ENCODE results near the gene ASTN1. TPM values are rescaled to one million over a fixed set of nuclear protein-coding genes. Genes with fewer than 3 reads are reported as not detected.

ASTN1 gene
- polyA plus RNA-seq, 1 of the 3 experiments (the other 2 are of a cell fraction) = 0.13 TPM

DNA sequence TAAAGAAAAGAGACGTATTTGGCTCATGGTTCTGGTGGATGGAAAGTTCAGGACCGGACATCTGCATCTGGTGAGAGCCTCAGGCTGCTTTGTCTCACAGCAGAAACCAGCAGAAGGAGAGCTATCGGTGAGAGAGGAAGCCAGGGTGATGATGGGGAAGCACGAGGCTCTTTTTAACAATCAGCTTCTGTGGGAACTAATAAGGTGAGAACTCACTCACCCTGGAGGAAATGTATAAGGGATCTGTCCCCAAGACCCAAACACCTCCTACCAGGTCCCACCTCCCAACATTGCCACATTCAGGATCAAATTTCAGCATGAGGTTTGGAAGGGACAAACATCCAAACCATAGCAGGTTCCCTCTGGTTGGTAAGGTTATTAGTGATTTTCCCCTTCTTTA, 32.8 kb downstream of the ASTN1 start:
- TF ChIP-seq RXRA (IDR thresholded peaks at IDR 0.05; ENCODE audit: borderline replicate concordance, low read depth) = no peak
- TF ChIP-seq SIN3A (IDR thresholded peaks at IDR 0.05; ENCODE audit: borderline replicate concordance, low read depth, low read length) = no peak
- TF ChIP-seq FOSL2 (IDR thresholded peaks at IDR 0.05; ENCODE audit: borderline replicate concordance, low read depth) = no peak
- TF ChIP-seq USF1 (IDR thresholded peaks at IDR 0.05; ENCODE audit: borderline replicate concordance, low read depth) = no peak
- TF ChIP-seq ELF1 (IDR thresholded peaks at IDR 0.05) = no peak
- no peak for TF ChIP-seq GABPA (IDR thresholded peaks at IDR 0.05; ENCODE audit: low read depth)
- no peak for TF ChIP-seq RFX5 (IDR thresholded peaks at IDR 0.05; ENCODE audit: low read length)
- Histone ChIP-seq H2AFZ (ENCODE audit: low read depth) (no peak overlapping the region), H3K79me2 (ENCODE audit: insufficient read depth) (no peaks in the 10 kb centered on the region), H3K4me3 (ENCODE audit: low read depth in 2 of 2, low read length in 1 of 2) (no peak overlapping the region), H3F3A (replicated peaks; ENCODE audit: insufficient read depth) (no peaks in the 10 kb centered on the region), H3K4me1 (ENCODE audit: control insufficient read depth in 1 of 2, insufficient read depth in 2 of 2, low read depth in 1 of 2, low read length in 1 of 2) (peaks cover 0 to 18% of the 10 kb centered on the region in 2 experiments; a peak in 2 of 4 replicates), H3K27me3 (ENCODE audit: insufficient read depth) (no peaks in the 10 kb centered on the region), H3K9ac (no peak overlapping the region), H3K4me2 (no peak overlapping the region), H3K36me3 (replicated peaks in 1 of 2; ENCODE audit: control insufficient read depth in 1 of 2, insufficient read depth in 2 of 2, low read length in 1 of 2) (peaks cover 0 to 2% of the 10 kb centered on the region in 2 experiments), H4K20me1 (ENCODE audit: insufficient read depth) (no peaks in the 10 kb centered on the region), H3K9me2 (no peaks in the 10 kb centered on the region), H3K9me3 (no peaks in the 10 kb centered on the region), H3K27ac (ENCODE audit: low read depth in 2 of 2, low read length in 1 of 2) (no peak overlapping the region)
- CTCF ChIA-PET = no interaction called here
- POLR2A ChIA-PET = no interaction called here
- no peak for DNase-seq
- 28% methylated on average over 4 of the region's 4 CpGs for WGBS (ENCODE audit: low lambda C conversion rate)

- WGBS (ENCODE audit: low lambda C conversion rate) = 38% methylated on average over 5 of the region's 5 CpGs
- Histone ChIP-seq H3F3A (replicated peaks; ENCODE audit: insufficient read depth) (no peaks in the 10 kb centered on the region), H3K27ac (ENCODE audit: low read depth in 2 of 2, low read length in 1 of 2) (no peak overlapping the region; a peak in 1 of 4 replicates), H3K4me1 (ENCODE audit: control insufficient read depth in 1 of 2, insufficient read depth in 2 of 2, low read depth in 1 of 2, low read length in 1 of 2) (peaks cover 0 to 17% of the 10 kb centered on the region in 2 experiments; a peak in 2 of 4 replicates), H3K4me3 (ENCODE audit: low read depth in 2 of 2, low read length in 1 of 2) (no peak overlapping the region), H4K20me1 (ENCODE audit: insufficient read depth) (no peaks in the 10 kb centered on the region), H3K9me3 (no peaks in the 10 kb centered on the region), H3K4me2 (no peak overlapping the region), H3K27me3 (ENCODE audit: insufficient read depth) (no peaks in the 10 kb centered on the region), H3K36me3 (replicated peaks in 1 of 2; ENCODE audit: control insufficient read depth in 1 of 2, insufficient read depth in 2 of 2, low read length in 1 of 2) (peaks cover 0 to 2% of the 10 kb centered on the region in 2 experiments), H2AFZ (ENCODE audit: low read depth) (no peak overlapping the region), H3K79me2 (ENCODE audit: insufficient read depth) (no peaks in the 10 kb centered on the region), H3K9me2 (no peaks in the 10 kb centered on the region), H3K9ac (no peak overlapping the region)
- CTCF ChIA-PET = no interaction called here
- TF ChIP-seq YY1 (IDR thresholded peaks at IDR 0.05; ENCODE audit: low read depth) (no peak), NRF1 (IDR thresholded peaks at IDR 0.05; ENCODE audit: low read depth, low read length) (no peak)
- TF ChIP-seq, protein P1, sequence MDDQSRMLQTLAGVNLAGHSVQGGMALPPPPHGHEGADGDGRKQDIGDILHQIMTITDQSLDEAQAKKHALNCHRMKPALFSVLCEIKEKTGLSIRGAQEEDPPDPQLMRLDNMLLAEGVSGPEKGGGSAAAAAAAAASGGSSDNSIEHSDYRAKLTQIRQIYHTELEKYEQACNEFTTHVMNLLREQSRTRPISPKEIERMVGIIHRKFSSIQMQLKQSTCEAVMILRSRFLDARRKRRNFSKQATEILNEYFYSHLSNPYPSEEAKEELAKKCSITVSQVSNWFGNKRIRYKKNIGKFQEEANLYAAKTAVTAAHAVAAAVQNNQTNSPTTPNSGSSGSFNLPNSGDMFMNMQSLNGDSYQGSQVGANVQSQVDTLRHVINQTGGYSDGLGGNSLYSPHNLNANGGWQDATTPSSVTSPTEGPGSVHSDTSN (IDR thresholded peaks at IDR 0.05) = no peak
- DNase-seq = no peak
- POLR2A ChIA-PET = no interaction called here
Measured at GRCh38 chr1:177130451-177130945, 34.0 kb downstream of the ASTN1 start.

GRCh38 chr1:177128665-177129281, 35.7 kb downstream of the ASTN1 start:
- Histone ChIP-seq H2AFZ (ENCODE audit: low read depth) (no peak overlapping the region), H3K27me3 (ENCODE audit: insufficient read depth) (no peaks in the 10 kb centered on the region), H3K4me2 (no peak overlapping the region), H3K9ac (no peak overlapping the region), H4K20me1 (ENCODE audit: insufficient read depth) (no peaks in the 10 kb centered on the region), H3K9me2 (no peaks in the 10 kb centered on the region), H3K27ac (ENCODE audit: low read depth in 2 of 2, low read length in 1 of 2) (no peak overlapping the region; a peak in 1 of 4 replicates), H3K4me1 (ENCODE audit: control insufficient read depth in 1 of 2, insufficient read depth in 2 of 2, low read depth in 1 of 2, low read length in 1 of 2) (peaks cover 0 to 10% of the 10 kb centered on the region in 2 experiments; a peak in 2 of 4 replicates), H3F3A (replicated peaks; ENCODE audit: insufficient read depth) (no peaks in the 10 kb centered on the region), H3K4me3 (ENCODE audit: low read depth in 2 of 2, low read length in 1 of 2) (no peak overlapping the region), H3K79me2 (ENCODE audit: insufficient read depth) (no peaks in the 10 kb centered on the region), H3K9me3 (no peaks in the 10 kb centered on the region), H3K36me3 (replicated peaks in 1 of 2; ENCODE audit: control insufficient read depth in 1 of 2, insufficient read depth in 2 of 2, low read length in 1 of 2) (peaks cover 0 to 2% of the 10 kb centered on the region in 2 experiments)
- TF ChIP-seq GATA2 (CRISPR knock-in tag; IDR thresholded peaks at IDR 0.05) (peak; percentile 46; the same call in 1 of the 2 replicates), RCOR1 (IDR thresholded peaks at IDR 0.05; ENCODE audit: low read length) (no peak)
- no peak for DNase-seq
- POLR2A ChIA-PET = no interaction called here
- CTCF ChIA-PET = no interaction called here
- 25% methylated on average over 4 of the region's 4 CpGs for WGBS (ENCODE audit: low lambda C conversion rate)
